Measurements from ENCODE around the gene PDE1C.

The PDE1C gene

DNA sequence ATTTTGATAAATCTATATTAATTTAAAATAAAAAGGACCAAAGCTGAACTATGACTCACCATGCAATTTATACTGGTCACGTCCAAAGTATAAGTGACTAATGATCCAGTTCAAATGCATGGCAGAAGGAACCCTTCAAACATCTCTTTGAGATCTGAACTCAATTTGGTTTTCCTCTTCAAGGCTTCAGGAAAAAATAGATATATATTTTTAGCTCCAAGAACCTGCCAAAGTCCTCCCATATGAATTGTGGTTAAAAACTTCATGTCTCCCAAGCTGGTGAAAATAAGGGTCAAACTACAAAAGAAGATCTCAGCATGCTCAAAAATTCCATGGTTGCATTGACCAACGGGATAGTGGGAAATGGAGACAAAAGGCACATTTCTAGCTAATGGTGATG, 34.6 kb upstream of the PDE1C start:
- TF ChIP-seq, protein P1, sequence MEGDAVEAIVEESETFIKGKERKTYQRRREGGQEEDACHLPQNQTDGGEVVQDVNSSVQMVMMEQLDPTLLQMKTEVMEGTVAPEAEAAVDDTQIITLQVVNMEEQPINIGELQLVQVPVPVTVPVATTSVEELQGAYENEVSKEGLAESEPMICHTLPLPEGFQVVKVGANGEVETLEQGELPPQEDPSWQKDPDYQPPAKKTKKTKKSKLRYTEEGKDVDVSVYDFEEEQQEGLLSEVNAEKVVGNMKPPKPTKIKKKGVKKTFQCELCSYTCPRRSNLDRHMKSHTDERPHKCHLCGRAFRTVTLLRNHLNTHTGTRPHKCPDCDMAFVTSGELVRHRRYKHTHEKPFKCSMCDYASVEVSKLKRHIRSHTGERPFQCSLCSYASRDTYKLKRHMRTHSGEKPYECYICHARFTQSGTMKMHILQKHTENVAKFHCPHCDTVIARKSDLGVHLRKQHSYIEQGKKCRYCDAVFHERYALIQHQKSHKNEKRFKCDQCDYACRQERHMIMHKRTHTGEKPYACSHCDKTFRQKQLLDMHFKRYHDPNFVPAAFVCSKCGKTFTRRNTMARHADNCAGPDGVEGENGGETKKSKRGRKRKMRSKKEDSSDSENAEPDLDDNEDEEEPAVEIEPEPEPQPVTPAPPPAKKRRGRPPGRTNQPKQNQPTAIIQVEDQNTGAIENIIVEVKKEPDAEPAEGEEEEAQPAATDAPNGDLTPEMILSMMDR (conservative IDR thresholded peaks at IDR 0.05; ENCODE audit: control insufficient read depth, insufficient read depth, low read depth, low read length) = no peak
- H3K4me3 ChIP-seq (ENCODE audit: control insufficient read depth, low read depth, low read length) = no peak overlapping the region
- no peak for DNase-seq (ENCODE audit: low read depth)

DNA sequence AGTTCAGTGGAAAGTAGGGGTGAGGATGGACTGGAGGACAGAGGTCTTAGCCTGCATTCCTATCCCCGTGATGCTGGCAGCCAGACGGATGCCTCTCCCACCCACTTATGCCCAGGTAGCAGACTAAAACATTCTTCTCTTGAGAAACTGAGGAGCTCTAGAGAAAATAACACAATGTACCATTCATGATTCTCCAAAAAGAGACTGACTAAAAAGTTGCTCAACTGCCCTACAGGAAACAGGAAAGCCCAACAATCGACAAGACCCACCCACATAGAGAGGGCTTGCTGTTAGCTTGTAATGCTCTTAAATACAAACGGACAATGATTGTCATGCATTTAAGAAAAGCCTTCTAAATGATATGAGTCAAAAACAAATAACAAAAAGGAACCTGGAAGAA, 33.2 kb upstream of the PDE1C start:
- no peak overlapping the region for H3K4me3 ChIP-seq (ENCODE audit: control insufficient read depth, low read depth, low read length)
- DNase-seq (ENCODE audit: low read depth) = no peak
- TF ChIP-seq, protein P1 (conservative IDR thresholded peaks at IDR 0.05; ENCODE audit: control insufficient read depth, insufficient read depth, low read depth, low read length) = no peak

DNA sequence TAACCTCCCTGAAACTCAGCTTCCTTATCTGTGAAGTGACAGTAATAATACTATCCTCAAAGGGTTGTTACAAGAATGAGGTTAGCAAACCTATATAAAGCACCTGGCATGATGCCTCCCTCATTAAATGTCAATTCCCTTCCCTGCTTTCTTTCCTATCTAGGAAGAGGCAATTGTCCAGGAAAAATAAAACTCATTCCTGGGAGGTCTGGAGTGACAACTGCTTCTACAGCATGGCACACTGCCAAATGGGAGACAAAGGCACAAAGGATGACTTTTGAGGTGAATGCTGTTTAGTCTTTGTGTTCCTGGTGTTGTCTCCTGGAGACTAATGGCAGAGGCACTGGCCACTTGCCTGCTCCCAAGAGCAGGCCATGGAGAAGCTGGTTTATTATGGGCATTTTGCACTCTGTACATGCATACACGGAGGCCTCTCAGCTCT, 32.2 kb upstream of the PDE1C start:
- H3K4me3 ChIP-seq (ENCODE audit: control insufficient read depth, low read depth, low read length) = no peak overlapping the region
- TF ChIP-seq, protein P1 (conservative IDR thresholded peaks at IDR 0.05; ENCODE audit: control insufficient read depth, insufficient read depth, low read depth, low read length) = no peak
- DNase-seq (ENCODE audit: low read depth) = no peak

DNA sequence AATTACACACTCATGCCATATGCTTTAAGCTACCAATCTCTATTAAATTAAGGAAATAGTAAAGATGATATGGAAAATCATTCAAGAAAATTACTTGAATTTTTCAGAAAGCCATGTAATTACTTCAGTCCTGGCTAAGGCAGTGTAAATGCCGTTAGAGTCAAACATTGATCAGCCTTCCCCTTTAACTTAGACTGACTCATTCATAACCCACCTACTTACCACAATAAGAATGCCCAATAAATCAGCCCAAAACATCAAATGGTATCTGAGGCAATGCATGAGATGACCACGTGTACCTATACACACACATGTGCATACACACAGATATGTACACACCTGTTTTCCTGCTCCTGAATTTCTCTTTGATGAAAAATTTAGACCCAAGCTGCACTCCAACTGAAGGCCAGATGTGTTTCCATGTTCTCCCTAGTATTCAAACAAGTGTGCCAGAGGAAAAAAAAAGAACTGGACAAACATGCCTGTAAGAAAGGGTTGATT, 30.2 kb upstream of the PDE1C start:
- H3K4me3 ChIP-seq (ENCODE audit: control insufficient read depth, low read depth, low read length) = no peak overlapping the region
- TF ChIP-seq, protein P1 (conservative IDR thresholded peaks at IDR 0.05; ENCODE audit: control insufficient read depth, insufficient read depth, low read depth, low read length) = no peak
- DNase-seq (ENCODE audit: low read depth) = no peak

DNA sequence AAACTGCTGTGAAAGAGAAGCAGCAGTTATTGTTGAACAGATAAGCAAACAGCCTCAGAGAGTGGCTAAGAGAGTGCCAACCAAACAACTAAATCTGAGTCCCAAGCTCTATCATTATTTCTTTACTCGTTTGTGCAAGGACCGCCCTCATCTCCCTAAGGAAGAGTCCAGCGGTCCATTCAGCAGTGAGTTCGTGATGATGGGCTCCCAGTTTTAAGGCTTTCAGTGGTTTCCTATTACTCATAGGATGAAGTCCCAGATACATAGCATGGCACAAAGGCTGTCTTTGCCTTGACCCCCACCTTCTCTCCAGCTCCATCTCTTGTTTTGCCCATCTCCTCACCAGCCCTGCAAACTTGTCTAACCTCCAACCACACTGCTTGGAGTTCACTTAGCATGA, 24.3 kb upstream of the PDE1C start:
- DNase-seq (ENCODE audit: low read depth) = no peak
- TF ChIP-seq, protein P1 (conservative IDR thresholded peaks at IDR 0.05; ENCODE audit: control insufficient read depth, insufficient read depth, low read depth, low read length) = no peak

DNA sequence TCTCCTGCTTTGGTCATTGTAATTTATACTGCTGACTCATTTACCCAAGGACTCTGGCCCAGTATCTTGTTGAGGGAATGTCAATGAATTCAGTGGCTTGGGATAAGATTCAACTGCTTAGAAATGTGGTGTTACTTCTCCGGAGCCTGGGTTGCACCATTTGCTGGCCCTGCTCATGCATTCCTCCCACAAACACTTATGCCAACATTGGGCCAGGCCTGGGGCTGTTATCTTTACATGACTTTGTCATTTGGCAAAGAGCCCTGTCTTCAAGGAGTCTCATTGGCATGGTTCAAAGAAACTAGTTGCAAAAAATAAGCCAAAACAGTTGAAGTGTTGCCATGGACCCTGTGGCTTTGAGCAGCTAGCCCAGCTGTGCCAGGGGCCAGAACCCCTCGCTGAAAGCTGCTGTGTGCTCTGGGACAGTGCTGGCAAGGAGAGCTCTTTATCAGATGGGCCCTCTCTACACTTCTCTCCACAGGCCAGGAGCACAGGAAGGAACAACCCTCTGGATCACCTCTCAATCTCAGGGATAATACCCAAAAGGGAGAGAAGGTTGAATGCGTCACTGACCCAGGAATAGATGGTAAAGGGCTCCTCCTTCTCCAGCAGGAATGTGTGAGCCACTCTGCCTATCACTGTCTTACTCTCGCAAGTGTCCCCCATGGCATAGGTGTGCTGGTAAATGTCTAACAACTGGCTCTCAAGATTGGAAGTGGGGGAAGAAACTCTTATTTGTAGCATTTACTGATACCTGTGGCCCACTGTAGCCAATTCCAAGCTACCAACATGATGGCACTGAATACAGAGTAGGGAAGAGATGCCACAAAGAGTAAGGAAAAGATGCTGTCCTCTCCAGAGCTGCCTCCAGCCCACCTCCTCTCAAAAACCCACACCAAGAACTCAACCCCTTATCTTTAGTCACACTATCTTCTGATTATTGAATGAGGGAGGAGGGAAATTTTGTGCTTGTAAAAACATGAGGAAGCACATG, 23.5 kb upstream of the PDE1C start:
- TF ChIP-seq, protein P1 (conservative IDR thresholded peaks at IDR 0.05; ENCODE audit: control insufficient read depth, insufficient read depth, low read depth, low read length) = no peak
- no peak overlapping the region for H3K4me3 ChIP-seq (ENCODE audit: control insufficient read depth, low read depth, low read length)
- peak; percentile 17 for DNase-seq (ENCODE audit: low read depth)

More for the DNA sequence above, 24.3 kb upstream of the PDE1C start:
- no peak overlapping the region for H3K4me3 ChIP-seq (ENCODE audit: control insufficient read depth, low read depth, low read length)
